SJCRH30 (cell line): ENCODE data around the gene PRR30. TPM values are rescaled to one million over a fixed set of nuclear protein-coding genes. Genes with fewer than 3 reads are reported as not detected.
"Not testable (repeated sequence)": the region's sequence is repeated elsewhere in the genome, so short reads cannot be mapped to it uniquely, and the experiment has no call there.

Source experiments
- DNase-seq, 2 experiments: peaks; one replicate each; pipeline ENCODE4 v3.0.0-alpha.2; 2015 to 2020
- H3K27ac ChIP-seq: fragments of 250-450 bp; sonication (Bioruptor Pico); 2 replicates; pipeline ENCODE4 v1.5.1; 2020; ENCODE audit warnings: mild to moderate bottlenecking, moderate library complexity
- H3K27me3 ChIP-seq: fragments of 250-450 bp; sonication (Bioruptor Pico); 2 replicates; pipeline ENCODE4 v1.5.1; 2020; ENCODE audit warnings: mild to moderate bottlenecking, moderate library complexity
- H3K36me3 ChIP-seq: fragments of 250-450 bp; sonication (Bioruptor Pico); 2 replicates; pipeline ENCODE4 v1.5.1; 2020; ENCODE audit warnings: mild to moderate bottlenecking, moderate library complexity
- H3K4me1 ChIP-seq: fragments of 250-450 bp; sonication (Bioruptor Pico); 2 replicates; pipeline ENCODE4 v1.5.1; 2020; ENCODE audit warnings: mild to moderate bottlenecking, moderate library complexity
- H3K4me3 ChIP-seq: fragments of 250-450 bp; sonication (Bioruptor Pico); 2 replicates; pipeline ENCODE4 v1.5.1; 2020; ENCODE audit warnings: mild to moderate bottlenecking, moderate library complexity
- H3K9me3 ChIP-seq: fragments of 250-450 bp; sonication (Bioruptor Pico); replicated peaks from 2 replicates; pipeline ENCODE4 v1.5.1; 2020; ENCODE audit warnings: mild to moderate bottlenecking, moderate library complexity
- total RNA-seq: library from RNA; depleted of rRNA; stranded (reverse); fragments of >200 nt; shearing (Covaris generic); gene quantifications from 2 replicates; pipeline ENCODE4 v1.2.3, GENCODE V29; 2014; rRNA removed

PRR30 gene
- not detected in 2 replicates for total RNA-seq

DNA sequence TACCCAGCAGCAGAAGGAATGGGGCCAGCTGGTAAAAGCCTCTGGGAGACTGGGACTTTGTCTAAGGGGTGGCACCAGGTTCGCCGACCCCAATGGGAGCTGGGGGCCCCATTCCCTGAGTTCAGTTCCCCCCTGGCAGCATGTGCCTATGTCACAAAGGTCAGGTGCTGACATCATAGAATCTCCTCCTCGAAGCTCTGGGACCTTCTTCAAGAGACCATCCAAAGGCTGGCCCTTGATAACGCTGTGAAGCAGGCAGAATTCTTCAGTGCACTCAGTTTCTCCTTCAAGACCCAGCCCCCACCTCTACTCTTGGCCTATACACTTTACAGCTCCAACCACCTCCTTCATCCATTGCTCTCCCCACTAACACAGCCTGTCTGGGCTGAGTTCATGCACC lies at the start of gene PRR30:
PRR30 (minus strand) TSS at position 101 of the 400 bp plus-strand sequence. CDS start 1,081 bp downstream, outside the sequence.
- peaks cover 13% of the 10 kb centered on the region for H3K27me3 ChIP-seq
- no peak within 1 kb of the TSS for H3K4me3 ChIP-seq
- no peak for DNase-seq
- no peak within 1 kb of the TSS for H3K27ac ChIP-seq
- H3K36me3 ChIP-seq = no peaks in the 10 kb centered on the region
- H3K9me3 ChIP-seq = 0 out of 2 replicates have a peak, but pooled peaks cover 3% of the 10 kb centered on the region
- H3K4me1 ChIP-seq = no peaks in the 10 kb centered on the region

- H3K36me3 ChIP-seq = no peaks in the 10 kb centered on the region
- H3K27ac ChIP-seq = no peak overlapping the region
- H3K9me3 ChIP-seq = no peaks in the 10 kb centered on the region
- H3K4me1 ChIP-seq = no peaks in the 10 kb centered on the region
- peaks cover 23% of the 10 kb centered on the region for H3K27me3 ChIP-seq
- no peak for DNase-seq
- no peak overlapping the region for H3K4me3 ChIP-seq
Measured at GRCh38 chr2:27186613-27187345, 47.6 kb upstream of the PRR30 start.

- Histone ChIP-seq H3K36me3 (no peaks in the 10 kb centered on the region), H3K9me3 (no peaks in the 10 kb centered on the region), H3K4me3 (no peak overlapping the region), H3K27me3 (peaks cover 23% of the 10 kb centered on the region), H3K4me1 (no peaks in the 10 kb centered on the region), H3K27ac (no peak overlapping the region)
- no peak for DNase-seq
Measured at GRCh38 chr2:27185331-27186026, 46.3 kb upstream of the PRR30 start.

DNA sequence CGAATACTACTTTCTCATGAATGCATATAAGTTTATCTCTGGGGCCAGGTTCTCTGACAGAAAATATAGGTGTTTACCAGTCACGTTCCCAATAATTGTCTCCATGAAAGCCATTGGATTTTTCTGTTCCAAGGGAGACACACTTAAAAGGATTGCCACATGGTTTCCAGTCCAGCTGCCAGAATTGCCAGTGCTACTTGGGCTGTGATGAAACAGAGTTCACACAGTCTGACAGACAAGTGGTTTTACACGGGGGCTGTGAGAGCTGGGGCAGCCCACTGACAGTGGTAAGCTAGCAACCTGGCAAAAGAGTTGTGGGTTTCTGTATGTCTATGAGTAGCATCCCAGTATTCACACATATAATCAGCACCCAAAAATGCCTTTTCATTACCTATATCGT lies 44.9 kb upstream of the PRR30 start:
- H3K27me3 ChIP-seq = peaks cover 28% of the 10 kb centered on the region
- H3K4me3 ChIP-seq = no peak overlapping the region
- DNase-seq = no peak
- no peaks in the 10 kb centered on the region for H3K9me3 ChIP-seq
- no peaks in the 10 kb centered on the region for H3K4me1 ChIP-seq
- no peak overlapping the region for H3K27ac ChIP-seq
- no peaks in the 10 kb centered on the region for H3K36me3 ChIP-seq

DNA sequence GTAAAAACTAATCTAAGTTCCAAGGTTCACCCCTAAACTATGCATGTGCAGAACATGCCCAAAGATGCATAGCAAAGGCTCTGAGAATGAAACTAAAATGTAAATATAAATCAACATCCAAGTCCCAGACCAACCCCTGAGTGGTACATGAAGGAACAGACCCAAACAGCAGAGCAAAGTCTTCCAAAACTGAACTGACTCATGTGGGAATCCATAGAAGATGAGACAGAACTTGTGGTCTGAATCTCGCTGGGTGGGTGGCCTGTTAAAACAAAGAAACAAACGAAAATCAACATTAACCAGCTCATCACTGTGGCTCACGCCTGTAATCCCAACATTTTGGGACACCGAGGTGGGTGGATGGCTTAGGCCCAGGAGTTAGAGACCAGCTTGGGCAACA lies 43.1 kb upstream of the PRR30 start:
- Histone ChIP-seq H3K27ac (no peak overlapping the region), H3K9me3 (no peaks in the 10 kb centered on the region; the same call in 1 of the 2 replicates), H3K27me3 (peaks cover 26% of the 10 kb centered on the region), H3K4me1 (no peaks in the 10 kb centered on the region), H3K4me3 (no peak overlapping the region), H3K36me3 (no peaks in the 10 kb centered on the region)
- no peak for DNase-seq

DNA sequence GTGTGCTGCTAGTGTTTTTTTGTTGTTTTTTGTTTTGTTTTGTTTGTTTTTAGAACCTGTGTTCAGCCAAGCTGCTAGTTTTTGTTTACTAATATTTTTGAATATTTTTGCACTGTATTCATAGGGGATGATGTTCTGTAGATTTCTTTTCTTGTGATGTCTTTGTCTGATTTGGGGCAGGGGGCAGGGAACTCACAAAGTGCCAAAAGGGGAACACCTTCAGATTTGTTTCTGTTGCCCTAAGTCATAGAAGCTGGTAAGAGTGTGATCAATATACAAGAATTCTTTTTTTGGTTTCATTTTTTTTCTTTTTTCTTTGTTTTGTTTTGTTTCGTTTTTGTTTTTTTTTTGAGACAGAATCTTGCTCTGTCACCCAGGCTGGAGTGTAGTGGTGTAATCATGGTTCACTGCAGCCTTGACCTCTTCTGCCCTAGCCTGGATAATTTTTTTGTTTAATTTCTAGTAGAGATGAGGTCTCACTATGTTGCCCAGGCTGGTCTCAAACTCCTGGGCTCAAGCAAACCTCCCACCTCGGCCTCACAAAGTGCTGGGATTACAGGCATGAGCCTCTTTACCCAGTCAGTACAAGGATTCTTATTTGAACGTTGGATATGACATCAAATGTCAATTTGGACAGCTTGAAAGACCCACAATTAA lies 40.3 kb upstream of the PRR30 start:
- no peak for DNase-seq
- Histone ChIP-seq H3K36me3 (no peaks in the 10 kb centered on the region), H3K9me3 (no peaks in the 10 kb centered on the region; the same call in 1 of the 2 replicates), H3K4me3 (no peak overlapping the region), H3K4me1 (no peaks in the 10 kb centered on the region), H3K27ac (no peak overlapping the region), H3K27me3 (peaks cover 17% of the 10 kb centered on the region)

DNA sequence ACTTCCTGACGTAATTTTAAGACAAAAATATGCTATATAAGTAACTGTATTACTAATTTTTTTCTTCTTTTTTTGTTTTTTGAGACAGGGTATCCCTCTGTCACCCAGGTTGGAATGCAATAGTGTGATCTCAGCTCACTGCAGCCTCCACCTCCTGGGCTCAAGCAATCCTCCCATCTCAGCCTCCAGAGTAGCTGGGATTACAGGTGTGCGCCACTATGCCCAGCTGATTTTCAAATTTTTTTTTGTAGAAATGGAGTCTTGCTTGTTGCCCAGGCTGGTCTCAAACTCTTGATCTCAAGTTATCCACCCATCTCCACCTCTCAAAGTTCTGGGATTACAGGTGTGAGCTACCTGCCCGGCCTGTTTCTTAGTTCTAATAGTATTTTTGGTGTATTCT lies 39.3 kb upstream of the PRR30 start:
- no peak overlapping the region for H3K27ac ChIP-seq
- DNase-seq = no peak
- H3K27me3 ChIP-seq = peaks cover 17% of the 10 kb centered on the region
- H3K9me3 ChIP-seq = no peaks in the 10 kb centered on the region; the same call in 1 of the 2 replicates
- no peaks in the 10 kb centered on the region for H3K36me3 ChIP-seq
- no peaks in the 10 kb centered on the region for H3K4me1 ChIP-seq
- H3K4me3 ChIP-seq = no peak overlapping the region

DNA sequence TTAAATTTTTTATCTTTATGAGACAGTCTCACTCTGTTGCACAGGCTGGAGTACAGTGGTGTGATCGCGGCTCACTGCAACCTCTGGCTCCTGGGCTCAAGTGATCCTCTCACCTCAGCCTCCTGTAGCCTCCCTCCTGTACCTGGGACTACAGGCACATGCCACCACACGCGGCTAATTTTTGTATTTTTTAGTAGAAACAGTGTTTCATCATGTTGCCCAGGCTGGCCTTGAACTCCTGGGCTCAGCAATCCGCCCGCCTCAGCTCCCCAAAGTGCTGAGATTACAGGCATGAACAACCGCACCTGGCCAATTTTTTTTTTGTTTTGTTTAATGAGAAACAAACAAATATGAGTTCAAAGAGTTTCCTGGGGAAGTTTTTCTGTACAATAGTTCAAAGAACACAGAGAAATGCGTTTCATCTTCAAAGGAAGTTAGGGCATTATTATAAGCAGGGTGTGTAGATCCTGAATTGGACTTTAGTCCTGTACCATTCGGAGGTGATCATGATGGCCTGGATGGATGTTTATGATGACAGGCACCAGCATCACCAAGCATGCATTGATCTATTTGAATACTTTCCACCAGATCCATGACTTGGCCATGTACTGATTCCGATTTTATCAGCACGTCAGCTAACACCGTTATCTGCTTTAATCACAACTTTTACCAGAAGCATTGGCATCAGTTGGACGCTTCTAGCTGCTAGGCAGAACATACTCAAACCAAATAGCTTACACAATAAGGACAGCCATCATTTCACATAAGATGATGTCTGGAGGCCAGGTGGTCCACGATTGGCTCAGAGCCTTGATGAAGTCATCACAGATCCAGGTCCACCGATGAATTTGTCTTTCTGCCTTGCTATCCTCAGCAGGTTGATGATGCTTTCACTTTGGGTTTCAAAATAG lies 38.5 kb upstream of the PRR30 start:
- no peak overlapping the region for H3K4me3 ChIP-seq
- DNase-seq = no peak
- H3K4me1 ChIP-seq = no peaks in the 10 kb centered on the region
- peaks cover 21% of the 10 kb centered on the region for H3K27me3 ChIP-seq
- H3K36me3 ChIP-seq = no peaks in the 10 kb centered on the region
- no peak overlapping the region for H3K27ac ChIP-seq
- no peaks in the 10 kb centered on the region; the same call in 1 of the 2 replicates for H3K9me3 ChIP-seq

GRCh38 chr2:27175781-27176180 lies 36.6 kb upstream of the PRR30 start:
- H3K27me3 ChIP-seq = peaks cover 22% of the 10 kb centered on the region
- DNase-seq, H3K9me3 ChIP-seq, H3K36me3 ChIP-seq, H3K4me1 ChIP-seq, H3K27ac ChIP-seq, H3K4me3 ChIP-seq: not testable (repeated sequence)

DNA sequence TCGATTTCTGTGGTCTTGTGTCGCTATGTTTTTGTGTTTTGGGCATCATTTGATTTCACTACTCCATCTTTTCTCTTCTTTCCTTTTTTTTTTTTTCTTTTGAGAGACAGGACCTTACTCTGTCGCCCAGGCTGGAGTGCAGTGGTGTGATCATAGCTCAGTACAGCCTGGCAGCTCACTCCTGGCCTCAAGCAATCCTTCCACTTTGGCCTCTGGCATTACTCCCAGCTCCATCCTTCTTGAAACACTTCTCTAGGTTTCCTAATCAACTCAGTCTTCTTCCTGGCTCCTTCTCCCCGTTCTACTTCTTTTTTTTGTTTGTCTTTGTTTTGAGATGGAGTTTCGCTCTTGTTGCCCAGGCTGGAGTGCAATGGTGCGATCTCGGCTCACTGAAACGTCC lies 36.1 kb upstream of the PRR30 start:
- H3K4me1 ChIP-seq = no peaks in the 10 kb centered on the region
- H3K27ac ChIP-seq = no peak overlapping the region
- no peak for DNase-seq
- H3K27me3 ChIP-seq = peaks cover 27% of the 10 kb centered on the region
- no peaks in the 10 kb centered on the region for H3K36me3 ChIP-seq
- no peaks in the 10 kb centered on the region; the same call in 1 of the 2 replicates for H3K9me3 ChIP-seq
- H3K4me3 ChIP-seq = no peak overlapping the region

DNA sequence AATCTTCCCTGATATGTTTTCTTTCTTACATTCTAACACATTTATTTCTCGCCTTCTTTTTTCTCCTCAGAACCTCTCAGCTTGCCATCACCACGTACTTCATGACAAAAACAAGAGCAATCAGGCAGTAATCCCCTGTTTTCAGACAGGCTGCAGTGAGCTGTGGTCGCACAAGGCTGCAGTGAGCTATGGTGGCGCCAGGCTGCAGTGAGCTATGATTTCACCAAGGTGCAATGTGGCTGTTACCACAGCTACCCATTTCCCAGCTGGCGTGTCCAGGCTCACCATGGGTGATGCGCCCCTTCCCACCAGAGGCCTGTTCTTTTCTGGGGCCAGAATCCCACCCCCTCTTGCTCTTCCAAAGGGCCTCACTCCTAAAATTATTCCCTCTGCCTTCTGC lies 35.4 kb upstream of the PRR30 start:
- no peaks in the 10 kb centered on the region for H3K4me1 ChIP-seq
- DNase-seq = peak; percentile 27 to 31
- no peak overlapping the region for H3K4me3 ChIP-seq
- H3K36me3 ChIP-seq = no peaks in the 10 kb centered on the region
- no peaks in the 10 kb centered on the region; the same call in 1 of the 2 replicates for H3K9me3 ChIP-seq
- peaks cover 26% of the 10 kb centered on the region for H3K27me3 ChIP-seq
- H3K27ac ChIP-seq = no peak overlapping the region

- DNase-seq = no peak
- Histone ChIP-seq H3K9me3 (no peaks in the 10 kb centered on the region), H3K4me3 (no peak overlapping the region), H3K27me3 (peaks cover 34% of the 10 kb centered on the region), H3K36me3 (no peaks in the 10 kb centered on the region), H3K4me1 (no peaks in the 10 kb centered on the region), H3K27ac (no peak overlapping the region)
Measured at GRCh38 chr2:27171351-27171848, 32.2 kb upstream of the PRR30 start.

DNA sequence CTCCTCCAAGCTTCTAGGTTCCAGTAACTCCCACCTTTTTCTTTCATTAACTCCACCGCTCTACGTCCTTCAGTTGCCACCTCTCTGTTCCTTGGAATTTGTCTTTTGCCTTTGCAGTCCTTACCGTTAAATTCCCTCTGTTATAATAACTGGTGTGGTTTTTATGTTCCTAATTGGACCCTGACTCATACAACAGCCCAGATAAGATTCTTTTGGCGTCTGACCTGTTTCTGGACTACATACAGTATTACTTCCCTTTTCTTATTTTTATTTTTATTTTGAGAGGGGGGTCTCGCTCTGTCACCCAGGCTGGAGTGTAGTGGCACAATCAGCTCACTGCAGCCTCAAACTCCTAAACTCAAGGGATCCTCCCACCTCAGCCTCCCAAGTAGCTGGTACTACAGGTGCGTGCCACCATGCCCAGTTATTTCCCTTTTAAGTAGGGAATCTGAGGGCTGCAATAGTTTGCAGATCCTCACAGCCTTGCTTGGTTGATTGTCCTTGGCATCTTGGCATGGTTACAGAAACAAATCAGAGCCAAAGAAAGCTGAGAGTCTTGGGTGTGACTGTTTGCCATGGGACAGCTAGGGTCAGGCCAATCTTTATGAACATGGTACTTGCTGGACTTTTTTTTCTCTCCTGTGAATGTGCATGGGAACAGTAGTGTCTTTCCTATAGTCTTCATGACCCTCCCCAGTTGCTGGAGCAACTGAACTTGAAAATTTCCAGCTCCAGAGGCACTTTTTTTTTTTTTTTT lies 31.5 kb upstream of the PRR30 start:
- no peak for DNase-seq
- Histone ChIP-seq H3K27me3 (peaks cover 36% of the 10 kb centered on the region), H3K4me3 (no peak overlapping the region), H3K36me3 (no peaks in the 10 kb centered on the region), H3K4me1 (no peaks in the 10 kb centered on the region), H3K9me3 (no peaks in the 10 kb centered on the region), H3K27ac (no peak overlapping the region)
